HS-5 (cell line): Measurements from ENCODE around the gene PPAN.

Experiments
- DNase-seq: peaks from one replicate; pipeline ENCODE4 v3.0.0-alpha.2; 2012; ENCODE audit warnings: low read depth

Gene PPAN

GRCh38 chr19:10114651-10115391 is 8.7 kb downstream of the PPAN start:
- DNase-seq = no peak

DNA sequence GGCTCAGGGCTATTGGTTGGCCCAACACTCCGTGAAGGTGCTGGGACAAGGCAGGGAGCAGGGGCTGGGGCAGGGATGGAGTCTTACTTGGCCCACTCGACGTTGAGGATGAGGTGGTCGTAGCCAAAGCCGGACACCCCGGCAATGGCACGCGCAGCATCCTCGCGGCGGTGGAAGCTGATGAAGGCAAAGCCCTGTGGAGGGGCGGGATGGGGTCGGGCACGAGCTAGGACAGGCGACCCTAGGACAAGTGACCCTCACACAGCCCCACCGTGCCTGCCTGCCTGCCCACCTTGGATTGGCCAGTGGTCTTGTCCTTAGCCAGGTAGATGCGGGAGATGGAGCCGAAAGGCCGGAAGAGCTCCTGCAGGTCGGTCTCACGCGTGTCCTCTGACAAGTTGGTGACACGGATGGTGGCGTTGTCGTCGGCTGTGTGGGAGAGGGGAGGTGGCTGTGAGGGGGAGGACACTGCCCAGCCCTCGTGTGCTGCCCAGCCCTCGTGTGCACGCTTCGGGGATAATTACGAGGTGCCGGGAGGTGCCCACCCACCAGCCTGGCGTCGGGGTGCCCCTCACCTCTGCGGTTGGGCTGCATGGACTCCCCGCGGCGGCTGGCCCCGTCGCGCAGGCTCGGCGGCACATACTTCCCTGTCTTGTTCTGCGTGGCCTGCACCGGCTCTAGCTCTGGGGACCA is 9.4 kb downstream of the PPAN start:
- DNase-seq = no peak

DNA sequence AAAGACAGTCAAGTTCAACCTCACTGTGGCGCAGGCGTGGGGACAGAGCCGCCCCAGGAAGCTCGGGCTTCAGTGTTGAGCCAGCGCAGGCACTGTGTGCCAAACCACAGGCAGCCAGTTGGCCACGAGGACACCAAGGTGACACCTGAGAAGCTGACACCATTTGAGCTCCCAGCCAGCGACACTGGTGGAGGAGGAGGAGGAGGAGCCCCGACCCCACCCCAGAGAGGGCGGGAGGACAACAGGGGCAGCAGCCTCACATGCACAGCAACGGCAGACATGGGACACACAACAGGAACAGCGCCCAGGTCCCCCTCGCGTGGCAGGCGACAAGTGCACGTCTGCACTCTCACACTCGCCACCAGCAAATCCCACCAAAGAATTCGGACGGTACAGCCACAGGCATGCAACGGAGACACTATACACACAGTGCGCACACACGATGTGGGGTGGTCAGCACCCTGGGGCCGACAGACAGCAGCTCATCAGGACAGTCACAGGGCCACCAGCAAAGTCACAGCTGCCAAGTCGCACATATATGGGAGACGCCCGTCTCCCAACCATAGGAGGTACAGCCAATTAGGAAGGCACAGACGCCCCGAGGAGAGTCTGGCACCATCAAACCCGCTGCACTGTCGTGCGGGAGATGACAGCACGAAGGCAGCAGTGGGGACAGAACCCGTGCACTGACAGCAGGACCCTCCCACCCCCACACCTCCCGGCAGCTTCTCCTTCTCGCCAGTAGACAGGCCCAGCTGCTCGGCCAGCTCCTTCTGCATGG is 10.1 kb downstream of the PPAN start:
- no peak for DNase-seq

GRCh38 chr19:10116866-10117616 is 10.9 kb downstream of the PPAN start:
- DNase-seq = no peak

GRCh38 chr19:10118960-10119359 is 12.8 kb downstream of the PPAN start:
- no peak for DNase-seq

- DNase-seq = peak; percentile 93
These were observed 14.5 kb downstream of the PPAN start for GRCh38 chr19:10120538-10121189.

GRCh38 chr19:10122045-10122444 is 15.9 kb downstream of the PPAN start:
- DNase-seq = no peak

- no peak for DNase-seq
These were observed 18.3 kb downstream of the PPAN start for GRCh38 chr19:10124429-10124828.

- DNase-seq = no peak
These were observed 20.1 kb downstream of the PPAN start for GRCh38 chr19:10126213-10126639.

GRCh38 chr19:10132905-10133304 is 26.7 kb downstream of the PPAN start:
- DNase-seq = no peak

- no peak for DNase-seq
These were observed 27.4 kb downstream of the PPAN start for GRCh38 chr19:10133596-10133995.

DNA sequence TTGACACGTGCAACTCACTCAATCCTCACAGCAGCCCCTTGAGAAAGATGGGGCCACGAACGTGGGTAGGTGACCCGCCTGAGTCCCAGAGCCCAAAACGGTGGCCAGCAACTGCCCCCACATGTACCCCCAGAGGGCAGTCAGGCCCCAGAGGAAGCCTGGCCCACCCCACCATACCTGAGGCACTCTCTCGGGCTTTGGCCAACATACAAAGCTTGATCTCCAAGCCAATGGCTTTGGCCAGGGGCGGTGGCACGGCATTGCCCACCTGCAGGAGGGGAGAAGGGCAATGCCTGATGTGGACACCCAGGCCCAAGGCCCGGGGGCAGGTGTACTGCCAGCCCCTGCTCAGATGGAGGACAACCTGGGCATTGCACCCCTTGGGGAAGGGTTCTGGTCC is 27.9 kb downstream of the PPAN start:
- DNase-seq = no peak

DNA sequence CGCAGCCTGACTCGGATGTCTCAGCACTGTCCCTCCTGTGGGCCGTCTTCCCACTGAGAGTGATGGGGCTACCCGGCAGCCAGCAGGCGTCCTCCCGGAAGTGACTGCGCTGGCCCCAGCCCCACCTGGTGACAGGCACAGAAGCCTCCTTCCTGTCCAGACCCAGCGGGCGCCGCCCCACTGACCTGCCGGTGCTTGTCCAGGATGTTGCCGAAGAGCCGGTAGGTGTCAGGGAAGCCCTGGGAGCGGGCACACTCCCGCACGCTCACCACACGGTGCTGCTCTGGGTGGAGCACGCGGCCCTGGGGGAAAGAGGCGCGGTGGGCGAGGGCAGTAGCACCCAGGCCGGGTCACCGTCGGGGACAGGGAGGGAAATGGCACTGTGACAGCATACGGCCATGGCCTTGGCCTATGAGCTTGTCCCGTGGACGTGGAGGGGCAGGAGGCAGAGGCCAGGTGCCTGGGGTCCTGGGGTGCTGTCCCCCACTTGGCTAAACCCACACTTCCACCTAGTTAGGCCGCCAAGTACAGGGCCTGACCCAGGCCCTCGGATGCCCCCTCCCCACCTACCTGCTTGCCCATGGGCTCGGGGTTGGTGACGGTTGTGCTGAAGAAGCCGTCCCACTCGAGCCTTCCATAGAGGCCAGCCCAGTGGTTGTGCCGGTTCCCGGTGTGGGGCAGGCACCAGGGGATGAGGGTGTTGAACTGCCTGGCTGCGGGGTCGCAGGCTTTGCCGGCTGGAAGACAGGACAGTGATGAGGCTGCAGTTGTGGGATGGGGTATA is 29.6 kb downstream of the PPAN start:
- DNase-seq = no peak

GRCh38 chr19:10136936-10137335 is 30.8 kb downstream of the PPAN start:
- DNase-seq = no peak

- DNase-seq = no peak
These were observed 31.9 kb downstream of the PPAN start for GRCh38 chr19:10137751-10138682.

- no peak for DNase-seq
These were observed 33.0 kb downstream of the PPAN start for GRCh38 chr19:10138879-10139795.

DNA sequence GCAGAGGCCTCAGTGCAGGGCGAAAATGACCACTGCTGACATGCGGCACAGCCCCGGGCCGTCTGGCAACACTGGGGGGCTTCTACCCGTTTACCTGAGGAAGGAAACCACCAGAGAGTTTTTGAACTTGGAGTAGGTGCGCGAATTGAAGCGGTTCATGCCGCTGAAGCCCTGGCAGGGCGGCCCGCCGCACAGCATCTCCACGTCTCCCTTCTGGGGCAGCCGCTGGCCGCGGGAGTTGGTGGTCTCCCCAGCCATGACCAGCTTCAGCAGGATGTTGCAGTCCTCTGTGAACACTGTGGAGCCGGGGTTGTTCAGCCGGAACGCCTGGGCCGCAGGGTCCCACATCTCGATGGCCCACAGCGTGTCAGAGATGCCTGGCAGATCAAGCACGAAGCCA is 33.8 kb downstream of the PPAN start:
- no peak for DNase-seq

DNA sequence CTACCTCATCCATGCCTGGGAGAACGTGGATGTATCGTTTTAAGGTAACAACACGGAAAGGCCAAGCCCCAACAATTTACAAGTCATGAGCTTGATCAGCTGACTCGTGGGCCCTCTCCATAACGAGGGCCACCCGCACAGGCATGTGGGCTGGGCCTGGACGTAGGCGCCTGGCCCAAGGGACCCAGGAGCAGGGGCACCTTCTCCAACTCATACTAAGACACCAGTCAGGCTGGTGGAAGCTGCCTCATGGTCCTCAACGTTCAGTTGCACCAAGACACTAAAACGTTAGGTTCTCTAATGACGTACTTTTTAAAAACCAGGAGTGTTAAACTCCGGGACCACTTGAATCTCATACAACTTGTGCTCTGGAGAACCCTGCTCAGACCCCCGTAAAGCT is 35.3 kb downstream of the PPAN start:
- DNase-seq = no peak

GRCh38 chr19:10141973-10142372 is 35.8 kb downstream of the PPAN start:
- no peak for DNase-seq
